ENCODE data around the gene NDUFS8. TPM values are rescaled to one million over a fixed set of nuclear protein-coding genes. Genes with fewer than 3 reads are reported as not detected.

Gene NDUFS8
- total and polyA plus RNA-seq, 4 donors = 61.2 to 148 (median 106) TPM

GRCh38 chr11:68056317-68057285, 26.1 kb downstream of the NDUFS8 start:
- TF ChIP-seq SP1 (IDR thresholded peaks at IDR 0.05) = no peak
- TF ChIP-seq EGR1 (IDR thresholded peaks at IDR 0.05; ENCODE audit: low read depth in 2 of 2) = no peak
- TF ChIP-seq RAD21 (IDR thresholded peaks at IDR 0.05) = no peak
- no peak for TF ChIP-seq MAX (IDR thresholded peaks at IDR 0.05)
- TF ChIP-seq REST (IDR thresholded peaks at IDR 0.05) = no peak
- TF ChIP-seq TAF1 (conservative IDR thresholded peaks at IDR 0.05) = no peak
- no peak for TF ChIP-seq GABPA (IDR thresholded peaks at IDR 0.05 in 1 of 2, conservative IDR thresholded peaks at IDR 0.05 in 1 of 2)
- no peak for TF ChIP-seq FOXA2 (IDR thresholded peaks at IDR 0.05)
- no peak for TF ChIP-seq RXRA (IDR thresholded peaks at IDR 0.05)
- no peak for DNase-seq (ENCODE audit: low spot score)
- H3K36me3 ChIP-seq (ENCODE audit: control insufficient read depth in 4 of 4, insufficient read depth in 3 of 4, low read depth in 1 of 4, low read length in 3 of 4) = peaks cover 9 to 36% (median 21%) of the 10 kb centered on the region in 4 donors
- no peaks in the 10 kb centered on the region for H3K27me3 ChIP-seq (ENCODE audit: control insufficient read depth in 4 of 4, insufficient read depth in 4 of 4, low read length in 3 of 4)
- no peak overlapping the region for H3K9ac ChIP-seq (ENCODE audit: low read depth in 1 of 2, low read length in 2 of 2)
- no peaks in the 10 kb centered on the region for H3K4me1 ChIP-seq (ENCODE audit: control insufficient read depth in 4 of 4, insufficient read depth in 4 of 4, low read length in 3 of 4)
- no peak overlapping the region for H3K4me3 ChIP-seq (ENCODE audit: low read depth in 1 of 3, low read length in 3 of 3)
- 96% methylated on average over 12 of the region's 12 CpGs for WGBS
- H3K27ac ChIP-seq (ENCODE audit: low read depth in 1 of 2, low read length in 2 of 2) = no peak overlapping the region
- H3K9me3 ChIP-seq (ENCODE audit: control insufficient read depth in 4 of 4, low read length in 3 of 4) = no peaks in the 10 kb centered on the region

- H3K27ac ChIP-seq (ENCODE audit: low read depth in 1 of 2, low read length in 2 of 2) = no peak overlapping the region
- H3K4me3 ChIP-seq (ENCODE audit: low read depth in 1 of 3, low read length in 3 of 3) = no peak overlapping the region
- H3K27me3 ChIP-seq (ENCODE audit: control insufficient read depth in 4 of 4, insufficient read depth in 4 of 4, low read length in 3 of 4) = no peaks in the 10 kb centered on the region
- H3K36me3 ChIP-seq (ENCODE audit: control insufficient read depth in 4 of 4, insufficient read depth in 3 of 4, low read depth in 1 of 4, low read length in 3 of 4) = peaks cover 16 to 40% (median 26%) of the 10 kb centered on the region in 4 donors
- no peaks in the 10 kb centered on the region for H3K4me1 ChIP-seq (ENCODE audit: control insufficient read depth in 4 of 4, insufficient read depth in 4 of 4, low read length in 3 of 4)
- no peak overlapping the region for H3K9ac ChIP-seq (ENCODE audit: low read depth in 1 of 2, low read length in 2 of 2)
- no peaks in the 10 kb centered on the region for H3K9me3 ChIP-seq (ENCODE audit: control insufficient read depth in 4 of 4, low read length in 3 of 4)
- TF ChIP-seq CTCF (IDR thresholded peaks at IDR 0.05; ENCODE audit: low read depth, low read length, missing input control) (no peak), EGR1 (IDR thresholded peaks at IDR 0.05; ENCODE audit: low read depth in 2 of 2) (no peak), JUND (IDR thresholded peaks at IDR 0.05) (no peak), GABPA (IDR thresholded peaks at IDR 0.05 in 1 of 2, conservative IDR thresholded peaks at IDR 0.05 in 1 of 2) (no peak), ZBTB33 (IDR thresholded peaks at IDR 0.05) (no peak), TAF1 (conservative IDR thresholded peaks at IDR 0.05) (no peak), HNF4G (IDR thresholded peaks at IDR 0.05) (no peak), ATF3 (IDR thresholded peaks at IDR 0.05) (no peak), RAD21 (IDR thresholded peaks at IDR 0.05) (no peak)
- DNase-seq (ENCODE audit: low spot score) = no peak
- 97% methylated on average over 4 of the region's 4 CpGs for WGBS
Measured at GRCh38 chr11:68057807-68058206, 27.3 kb downstream of the NDUFS8 start.

Measured in liver (tissue), 9 donors.